Spleen (tissue), 11 donors: ENCODE measurements around the gene TMEM30B. TPM values are rescaled to one million over a fixed set of nuclear protein-coding genes. Genes with fewer than 3 reads are reported as not detected.

Experiments used
- DNase-seq: peaks from one replicate; pipeline ENCODE4 v3.0.0-alpha.2; 2020
- H3K27ac ChIP-seq, 8 donors: fragments of 200-600 bp; sonication (generic) in 7 of 8; 1 replicate in 4 of 8; 2 replicates in 4 of 8; pipeline versions ENCODE4 v1.5.0 to v1.8.0; 2016 to 2021; ENCODE audit warnings: inconsistent platforms in 4 of 8, mild to moderate bottlenecking in 4 of 8, moderate library complexity in 1 of 8
- H3K27me3 ChIP-seq, 7 donors: fragments of 200-600 bp; sonication (generic) in 6 of 7; replicated peaks in 1 of 7; 1 replicate in 4 of 7; 2 replicates in 3 of 7; pipeline versions ENCODE4 v1.5.0 to v1.8.0; 2016 to 2021; ENCODE audit warnings: inconsistent platforms in 3 of 7, mild to moderate bottlenecking in 1 of 7
- H3K36me3 ChIP-seq, 6 donors: fragments of 200-600 bp; sonication (generic) in 5 of 6; 1 replicate in 4 of 6; 2 replicates in 2 of 6; pipeline versions ENCODE4 v1.5.0 to v1.8.0; 2016 to 2021; ENCODE audit warnings: inconsistent platforms in 2 of 6
- H3K4me1 ChIP-seq, 6 donors: fragments of 200-600 bp; sonication (generic) in 5 of 6; 1 replicate in 3 of 6; 2 replicates in 3 of 6; pipeline versions ENCODE4 v1.5.0 to v1.8.0; 2016 to 2021; ENCODE audit warnings: inconsistent platforms in 3 of 6
- H3K4me3 ChIP-seq, 8 donors: fragments of 200-600 bp; sonication (generic) in 7 of 8; 1 replicate in 4 of 8; 2 replicates in 4 of 8; pipeline versions ENCODE4 v1.5.0 to v1.8.0; 2016 to 2021; ENCODE audit warnings: inconsistent platforms in 4 of 8, mild to moderate bottlenecking in 4 of 8, moderate library complexity in 2 of 8
- H3K9me3 ChIP-seq, 8 donors: fragments of 200-600 bp; sonication (generic) in 7 of 8; 1 replicate in 4 of 8; 2 replicates in 4 of 8; pipeline versions ENCODE4 v1.5.0 to v1.8.0; 2016 to 2021; ENCODE audit warnings: inconsistent platforms in 4 of 8
- POLR2A ChIP-seq, 3 donors: fragments of 450-650 bp; IDR thresholded peaks; one replicate each; pipeline ENCODE4 v1.5.1; 2017; ENCODE audit warnings: antibody characterized with exemption in 3 of 3, mild to moderate bottlenecking in 1 of 3
- POLR2AphosphoS5 ChIP-seq, 3 donors: sonication (generic); formaldehyde crosslinking; IDR thresholded peaks; one replicate each; pipeline ENCODE4 v1.5.1; 2017; ENCODE audit warnings: antibody characterized with exemption in 3 of 3
- WGBS, 5 donors: extraction: QIAGEN DNeasy Blood & Tissue Kit in 3 of 5; methylation state at CpG; one replicate each; pipeline versions ENCODE4 v1.1.5 to v1.1.7; 2013 to 2018; 5-methylcytosine and 5-hydroxymethylcytosine counted together
- intact Hi-C: fragments of 100-400 bp; cut with DNase I; formaldehyde crosslinking; loops from one replicate; pipeline ENCODE4 v1.15.0; 2023; ENCODE audit warnings: low total_unique reads
- polyA plus RNA-seq, 3 donors: library from polyadenylated mRNA; stranded (reverse); fragments of 200-250 nt; gene quantifications; one replicate each; pipeline ENCODE4 v1.2.1, GENCODE V29; 2013
- total RNA-seq, 7 donors: library from RNA; depleted of rRNA in 3 of 7; stranded (reverse); fragments of >200 nt in 3 of 7; fragmentation: NEBNext Ultra II Directional in 4 of 7; extraction: Animal tissue kit (Norgen Biotek cat#: 25700) in 4 of 7; gene quantifications; one replicate each; pipeline versions ENCODE4 v1.1.0 to v1.2.1, GENCODE V29; 2016 to 2021
- TF ChIP-seq, protein P1 (sequence below), 11 experiments: fragments of 200-600 bp in 7 of 11; fragments of 450-650 bp in 4 of 11; sonication (generic) in 4 of 11; IDR thresholded peaks in 8 of 11; conservative IDR thresholded peaks in 3 of 11; 1 replicate in 7 of 11; 2 replicates in 4 of 11; pipeline versions ENCODE4 v1.4.0 to v1.8.0; 2016 to 2021; ENCODE audit warnings: antibody characterized with exemption in 11 of 11, inconsistent platforms in 4 of 11, mild to moderate bottlenecking in 1 of 11
- donor health status: healthy with polysubstance abuse.
- donor health status: DM: no; HTN: no; CAD: no; lungs with moderate emphysema.
- donor health status: DM: no; HTN: no; CAD: no.
- donor health status: Bipolar disorder and iron deficiency.
- donor health status: healthy.
- donor health status: DM: no; HTN: no; CAD: no.
- donor health status: DM: yes; HTN: yes; CAD: no.

Gene TMEM30B
- total and polyA plus RNA-seq, 10 donors, result 0.17 to 1.0 (median 0.59) TPM

DNA sequence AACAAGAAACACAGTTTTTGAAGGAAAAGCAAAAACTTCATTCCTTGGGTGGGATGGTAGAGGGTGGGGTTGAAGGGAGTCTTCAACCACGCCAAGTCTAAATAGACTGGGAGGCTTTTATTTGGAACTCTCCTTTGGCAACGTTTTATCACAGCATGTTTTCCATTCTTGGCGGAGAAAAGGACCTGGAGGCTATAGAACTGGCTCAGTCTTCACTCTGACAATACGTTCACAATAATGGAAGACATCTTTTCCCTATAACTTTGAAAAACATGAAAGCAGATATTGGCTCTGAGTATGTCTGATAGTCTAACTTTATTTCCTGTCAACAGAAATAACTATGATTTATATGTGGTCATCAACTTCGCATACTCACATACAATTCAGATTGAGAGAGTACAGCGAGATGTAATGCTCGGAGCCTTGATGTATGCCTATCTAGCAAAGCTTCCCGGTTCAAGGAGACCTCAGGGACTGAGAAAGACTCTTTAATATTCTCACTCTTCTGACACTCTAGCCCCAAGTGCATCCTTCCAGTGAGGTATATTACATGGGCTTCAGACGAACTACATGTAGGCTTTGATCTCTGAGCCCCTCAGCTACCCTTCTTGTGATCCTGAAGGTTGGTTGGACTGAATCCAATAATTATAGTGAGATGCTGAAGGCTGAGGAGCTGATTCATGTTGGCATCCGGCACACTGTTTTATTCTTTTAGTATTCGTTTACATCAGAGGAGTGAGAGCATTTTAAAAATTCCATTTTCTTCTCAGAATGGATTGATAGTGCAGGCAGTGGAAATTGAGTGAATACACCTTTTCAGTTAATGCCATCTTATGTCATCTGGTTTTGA lies 14.0 kb downstream of the TMEM30B start:
- Histone ChIP-seq H3K36me3 (no peaks in the 10 kb centered on the region), H3K9me3 (no peaks in the 10 kb centered on the region), H3K27me3 (peaks cover 0 to 73% (median 14%) of the 10 kb centered on the region in 7 donors), H3K27ac (no peak overlapping the region), H3K4me1 (peaks cover 0 to 8% (median 5%) of the 10 kb centered on the region in 6 donors), H3K4me3 (no peak overlapping the region)
- intact Hi-C loops, result no loop called here
- no peak for DNase-seq
- TF ChIP-seq POLR2A (IDR thresholded peaks at IDR 0.05) (no peak), POLR2AphosphoS5 (IDR thresholded peaks at IDR 0.05) (no peak)
- TF ChIP-seq, protein P1, sequence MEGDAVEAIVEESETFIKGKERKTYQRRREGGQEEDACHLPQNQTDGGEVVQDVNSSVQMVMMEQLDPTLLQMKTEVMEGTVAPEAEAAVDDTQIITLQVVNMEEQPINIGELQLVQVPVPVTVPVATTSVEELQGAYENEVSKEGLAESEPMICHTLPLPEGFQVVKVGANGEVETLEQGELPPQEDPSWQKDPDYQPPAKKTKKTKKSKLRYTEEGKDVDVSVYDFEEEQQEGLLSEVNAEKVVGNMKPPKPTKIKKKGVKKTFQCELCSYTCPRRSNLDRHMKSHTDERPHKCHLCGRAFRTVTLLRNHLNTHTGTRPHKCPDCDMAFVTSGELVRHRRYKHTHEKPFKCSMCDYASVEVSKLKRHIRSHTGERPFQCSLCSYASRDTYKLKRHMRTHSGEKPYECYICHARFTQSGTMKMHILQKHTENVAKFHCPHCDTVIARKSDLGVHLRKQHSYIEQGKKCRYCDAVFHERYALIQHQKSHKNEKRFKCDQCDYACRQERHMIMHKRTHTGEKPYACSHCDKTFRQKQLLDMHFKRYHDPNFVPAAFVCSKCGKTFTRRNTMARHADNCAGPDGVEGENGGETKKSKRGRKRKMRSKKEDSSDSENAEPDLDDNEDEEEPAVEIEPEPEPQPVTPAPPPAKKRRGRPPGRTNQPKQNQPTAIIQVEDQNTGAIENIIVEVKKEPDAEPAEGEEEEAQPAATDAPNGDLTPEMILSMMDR (IDR thresholded peaks at IDR 0.05 in 8 of 11, conservative IDR thresholded peaks at IDR 0.05 in 3 of 11), result no peak
- 64 to 72% (median 70%) methylated on average over 11 of the region's 11 CpGs for whole genome bisulfite sequencing, 5 donors

DNA sequence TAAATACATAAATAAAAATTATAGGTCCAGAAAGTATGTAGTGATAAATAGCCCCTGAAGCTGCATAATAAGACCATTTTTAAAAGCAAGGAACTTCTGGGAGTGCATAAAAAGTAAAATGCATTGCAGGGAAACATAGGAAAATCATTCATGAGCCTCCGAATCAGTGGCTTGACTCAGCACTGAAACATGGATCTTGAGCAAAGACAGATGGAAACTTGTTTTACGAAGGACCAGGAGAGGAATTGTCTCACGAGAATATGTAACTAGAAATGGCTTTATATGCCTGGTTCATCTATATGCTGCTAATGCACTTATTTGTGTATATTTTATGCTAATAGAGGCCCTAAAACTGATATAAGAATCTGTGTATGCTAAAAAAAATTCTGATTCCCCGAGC lies 14.7 kb downstream of the TMEM30B start:
- 82 to 91% (median 88%) methylated on average over 4 of the region's 4 CpGs for whole genome bisulfite sequencing, 5 donors
- DNase-seq, result no peak
- intact Hi-C loops, result no loop called here

DNA sequence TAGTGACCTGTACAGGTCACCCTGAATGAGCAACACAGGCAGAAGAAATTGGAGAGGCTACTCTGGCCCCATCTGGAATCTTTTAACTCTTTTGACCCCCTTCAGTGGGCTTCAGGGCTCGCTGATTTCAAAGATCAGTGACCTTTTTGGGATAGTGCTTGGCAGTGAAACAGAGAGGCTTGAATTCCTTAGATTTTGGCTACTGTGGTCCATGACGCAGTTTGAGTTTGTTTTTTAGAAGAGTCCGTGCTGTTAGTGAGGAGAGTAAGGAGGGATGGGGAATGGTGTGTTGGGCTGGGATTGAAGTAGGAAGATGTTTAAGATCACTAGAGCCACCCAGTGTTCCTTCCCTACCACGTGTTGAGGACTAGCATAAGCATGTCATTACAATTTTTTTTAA lies 16.5 kb downstream of the TMEM30B start:
- no peaks in the 10 kb centered on the region for H3K36me3 ChIP-seq
- 56 to 68% (median 67%) methylated on average over 4 of the region's 4 CpGs for WGBS, 5 donors
- H3K27ac ChIP-seq, result no peak overlapping the region
- intact Hi-C loops, result no loop called here
- no peak overlapping the region for H3K4me3 ChIP-seq
- no peak for TF ChIP-seq POLR2A (IDR thresholded peaks at IDR 0.05)
- TF ChIP-seq, protein P1 (IDR thresholded peaks at IDR 0.05 in 8 of 11, conservative IDR thresholded peaks at IDR 0.05 in 3 of 11), result no peak
- TF ChIP-seq POLR2AphosphoS5 (IDR thresholded peaks at IDR 0.05), result no peak
- H3K4me1 ChIP-seq, result peaks cover 0 to 4% (median 3%) of the 10 kb centered on the region in 6 donors
- no peak for DNase-seq
- peaks cover 0 to 57% (median 10%) of the 10 kb centered on the region in 7 donors for H3K27me3 ChIP-seq
- H3K9me3 ChIP-seq, result no peaks in the 10 kb centered on the region

More for the DNA sequence above, 14.7 kb downstream of the TMEM30B start:
- Histone ChIP-seq H3K9me3 (no peaks in the 10 kb centered on the region), H3K36me3 (no peaks in the 10 kb centered on the region), H3K4me3 (no peak overlapping the region), H3K27me3 (peaks cover 0 to 68% (median 14%) of the 10 kb centered on the region in 7 donors), H3K4me1 (peaks cover 0 to 8% (median 5%) of the 10 kb centered on the region in 6 donors), H3K27ac (no peak overlapping the region)
- TF ChIP-seq POLR2A (IDR thresholded peaks at IDR 0.05) (no peak), POLR2AphosphoS5 (IDR thresholded peaks at IDR 0.05) (no peak)
- TF ChIP-seq, protein P1 (IDR thresholded peaks at IDR 0.05 in 8 of 11, conservative IDR thresholded peaks at IDR 0.05 in 3 of 11), result no peak

DNA sequence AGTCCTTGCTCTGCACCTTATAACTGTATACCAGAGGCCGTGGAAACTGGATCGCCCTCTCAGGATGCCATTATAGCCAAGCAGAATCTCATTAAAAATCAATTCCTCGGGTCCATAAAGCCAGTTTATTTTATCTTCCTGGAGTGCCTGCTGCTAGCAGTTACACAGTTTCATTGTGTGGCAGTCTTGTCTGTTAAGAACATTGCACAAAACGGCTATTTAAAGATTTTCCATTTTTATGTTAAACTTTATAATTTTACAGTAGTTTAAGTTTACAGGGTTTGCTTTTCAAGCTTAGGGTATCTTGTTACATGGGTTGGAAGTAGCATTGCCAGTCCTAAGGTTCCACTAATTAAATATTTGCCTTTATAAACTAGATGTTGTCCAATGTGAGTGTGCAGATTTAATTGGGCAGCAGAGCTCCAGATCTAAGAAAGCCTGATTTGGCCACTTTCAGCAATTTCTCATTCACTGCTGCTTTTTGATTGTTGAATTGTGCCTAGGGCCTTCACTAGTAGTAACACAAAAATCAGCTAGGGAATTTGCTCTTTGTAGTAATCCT lies 17.0 kb downstream of the TMEM30B start:
- Histone ChIP-seq H3K4me1 (no peaks in the 10 kb centered on the region), H3K27me3 (peaks cover 0 to 51% (median 6%) of the 10 kb centered on the region in 7 donors), H3K27ac (no peak overlapping the region), H3K36me3 (no peaks in the 10 kb centered on the region), H3K9me3 (no peaks in the 10 kb centered on the region), H3K4me3 (no peak overlapping the region)
- intact Hi-C loops, result no loop called here
- TF ChIP-seq POLR2AphosphoS5 (IDR thresholded peaks at IDR 0.05) (no peak), POLR2A (IDR thresholded peaks at IDR 0.05) (no peak)
- TF ChIP-seq, protein P1 (IDR thresholded peaks at IDR 0.05 in 8 of 11, conservative IDR thresholded peaks at IDR 0.05 in 3 of 11), result no peak
- WGBS, 5 donors, result 84 to 91% (median 86%) methylated on average over 4 of the region's 4 CpGs
- DNase-seq, result no peak
